Immature natural killer cell (primary cell): ENCODE results near the gene TBX5. TPM values are rescaled to one million over a fixed set of nuclear protein-coding genes. Genes with fewer than 3 reads are reported as not detected.

Experiments used
- DNase-seq, 3 donors: peaks; one replicate each; pipeline ENCODE4 v3.0.0; 2022; ENCODE audit warnings: mixed read lengths in 1 of 3
- H3K27ac Mint-ChIP-seq, 6 donors: one replicate each; pipeline ENCODE4 v1.8.0; 2020; ENCODE audit warnings: mixed read lengths in 6 of 6, mild to moderate bottlenecking in 5 of 6, inconsistent platforms in 4 of 6, moderate library complexity in 3 of 6
- H3K27me3 Mint-ChIP-seq, 3 donors: one replicate each; pipeline ENCODE4 v1.8.0; 2020 to 2021; ENCODE audit warnings: low read depth in 3 of 3, mild to moderate bottlenecking in 3 of 3, mixed read lengths in 3 of 3, moderate library complexity in 3 of 3, inconsistent platforms in 1 of 3
- H3K36me3 Mint-ChIP-seq, 3 donors: one replicate each; pipeline ENCODE4 v1.8.0; 2020; ENCODE audit warnings: mixed read lengths in 3 of 3, inconsistent platforms in 2 of 3, mild to moderate bottlenecking in 2 of 3
- H3K4me1 Mint-ChIP-seq, 2 donors: one replicate each; pipeline ENCODE4 v1.8.0; 2020; ENCODE audit warnings: inconsistent platforms in 2 of 2, mild to moderate bottlenecking in 2 of 2, mixed read lengths in 2 of 2, moderate library complexity in 1 of 2
- H3K4me3 Mint-ChIP-seq, 5 donors: one replicate each; pipeline ENCODE4 v1.8.0; 2020; ENCODE audit warnings: mild to moderate bottlenecking in 5 of 5, mixed read lengths in 5 of 5, inconsistent platforms in 3 of 5, moderate library complexity in 3 of 5
- H3K9me3 Mint-ChIP-seq, 6 donors: one replicate each; pipeline ENCODE4 v1.8.0; 2020; ENCODE audit warnings: mild to moderate bottlenecking in 6 of 6, mixed read lengths in 6 of 6, inconsistent platforms in 4 of 6, moderate library complexity in 3 of 6
- polyA plus RNA-seq, 3 donors: library from polyadenylated mRNA; unstranded; fragments of 300-500 nt; fragmentation: Illumina TruSeq; gene quantifications; one replicate each; pipeline ENCODE4 v1.2.3, GENCODE V29; 2021

TBX5 gene
- polyA plus RNA-seq, 3 donors from 2014 or later, result not detected

DNA sequence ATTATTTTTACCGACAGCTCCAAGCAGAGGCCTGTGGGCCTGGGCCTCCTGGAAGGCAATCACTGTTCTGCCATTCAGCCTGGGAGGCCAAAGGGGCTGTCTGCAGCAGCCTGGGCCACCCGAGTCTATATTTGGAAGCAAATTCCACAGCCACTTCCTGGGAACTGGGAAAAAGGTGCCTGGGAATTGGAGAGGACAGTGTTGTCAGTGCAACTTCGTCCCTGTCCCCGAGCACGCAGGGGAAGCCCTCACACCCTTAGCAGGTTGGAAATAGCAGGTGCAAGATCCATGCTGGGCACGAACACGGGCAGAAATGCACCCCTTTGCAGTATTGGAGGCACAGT lies 9.6 kb upstream of the TBX5 start:
- Mint-ChIP-seq H3K4me3 (no peak overlapping the region), H3K36me3 (peaks cover 0 to 4% (median 0%) of the 10 kb centered on the region in 3 donors), H3K4me1 (no peaks in the 10 kb centered on the region), H3K27me3 (peaks cover 12 to 30% (median 27%) of the 10 kb centered on the region in 3 donors), H3K9me3 (peaks cover 0 to 4% (median 2%) of the 10 kb centered on the region in 6 donors), H3K27ac (no peak overlapping the region)
- DNase-seq, result no peak

DNA sequence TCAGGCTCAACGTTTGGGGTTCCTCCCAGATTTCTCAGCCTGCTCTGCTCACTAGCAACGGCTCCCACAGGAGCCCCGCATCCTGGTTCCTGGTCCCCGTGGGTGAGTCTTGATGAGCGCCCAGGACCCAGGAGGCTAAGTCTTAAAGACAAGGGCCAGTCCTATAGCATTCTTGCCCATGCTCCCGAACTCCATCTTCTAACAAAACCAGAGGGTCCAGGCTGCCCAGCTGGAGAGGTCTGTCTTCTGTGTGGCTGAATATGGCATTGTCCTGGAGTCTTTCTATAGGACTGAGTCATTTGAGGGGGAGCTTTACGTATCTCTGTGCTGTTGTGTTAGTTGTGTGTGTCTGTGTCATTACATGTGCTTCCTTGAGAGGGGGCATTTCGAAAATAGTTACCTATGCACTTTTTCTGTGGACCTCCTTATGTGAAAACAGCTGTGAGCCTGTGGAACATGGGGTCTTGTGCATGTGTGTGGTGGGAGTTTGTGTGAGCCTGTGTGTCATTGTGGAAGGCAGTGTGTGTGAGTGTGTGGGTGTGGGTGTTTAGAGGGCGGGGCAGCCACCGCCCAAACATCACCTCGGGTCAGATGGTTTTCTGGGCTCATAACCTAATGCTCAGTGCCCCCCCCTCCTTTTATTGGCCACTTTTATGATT lies 9.1 kb upstream of the TBX5 start:
- Mint-ChIP-seq H3K27ac (no peak overlapping the region), H3K4me3 (no peak overlapping the region), H3K27me3 (peaks cover 15 to 35% (median 31%) of the 10 kb centered on the region in 3 donors), H3K4me1 (no peaks in the 10 kb centered on the region), H3K36me3 (peaks cover 0 to 9% (median 0%) of the 10 kb centered on the region in 3 donors), H3K9me3 (peaks cover 0 to 6% (median 3%) of the 10 kb centered on the region in 6 donors)
- DNase-seq, result no peak

DNA sequence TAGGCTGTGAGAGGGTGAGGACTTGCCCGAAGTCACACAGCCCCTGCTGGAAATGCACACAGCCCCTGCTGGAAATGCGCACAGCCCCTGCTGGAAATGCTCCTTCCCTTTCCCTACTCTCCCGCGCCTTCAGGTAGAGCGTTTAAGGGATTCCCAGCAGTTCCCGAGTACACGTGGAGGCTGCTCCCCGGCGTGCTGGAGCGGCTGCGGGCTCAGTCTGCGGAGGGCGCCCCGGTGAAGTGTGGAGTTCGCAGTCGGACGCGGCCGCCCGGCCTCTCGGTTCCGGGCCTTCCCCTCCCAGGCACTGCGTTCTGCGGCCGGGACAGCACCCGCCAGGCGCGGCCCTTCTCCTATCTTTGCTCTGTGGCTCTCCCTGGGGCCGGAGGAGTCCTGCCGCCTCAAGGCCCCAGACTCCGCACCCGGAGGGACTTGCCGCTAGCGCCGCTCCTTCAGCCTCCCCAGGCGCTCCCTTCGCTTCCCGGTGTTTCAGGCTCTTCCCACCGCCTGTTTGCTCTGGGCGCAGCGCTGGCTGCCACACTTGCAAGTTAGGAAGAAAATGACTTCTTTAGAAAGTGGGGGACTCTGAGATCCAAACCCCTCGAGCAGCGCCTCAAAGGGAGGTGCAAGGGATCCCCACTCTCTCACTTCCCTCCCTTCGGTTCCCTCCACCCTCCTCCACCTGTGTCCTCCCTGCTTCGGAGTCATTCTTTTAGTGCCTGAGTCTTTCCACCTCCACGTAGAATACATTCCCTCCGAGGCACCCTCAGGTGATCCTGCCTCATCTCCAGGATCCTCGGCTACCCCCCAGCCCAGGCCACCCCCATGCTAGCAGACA lies 8.3 kb upstream of the TBX5 start:
- H3K4me1 Mint-ChIP-seq, result no peaks in the 10 kb centered on the region
- no peak overlapping the region for H3K27ac Mint-ChIP-seq
- peaks cover 0 to 10% (median 0%) of the 10 kb centered on the region in 3 donors for H3K36me3 Mint-ChIP-seq
- H3K9me3 Mint-ChIP-seq, result peaks cover 0 to 9% (median 4%) of the 10 kb centered on the region in 6 donors
- no peak for DNase-seq
- H3K4me3 Mint-ChIP-seq, result no peak overlapping the region
- H3K27me3 Mint-ChIP-seq, result peaks cover 16 to 38% (median 29%) of the 10 kb centered on the region in 3 donors

DNA sequence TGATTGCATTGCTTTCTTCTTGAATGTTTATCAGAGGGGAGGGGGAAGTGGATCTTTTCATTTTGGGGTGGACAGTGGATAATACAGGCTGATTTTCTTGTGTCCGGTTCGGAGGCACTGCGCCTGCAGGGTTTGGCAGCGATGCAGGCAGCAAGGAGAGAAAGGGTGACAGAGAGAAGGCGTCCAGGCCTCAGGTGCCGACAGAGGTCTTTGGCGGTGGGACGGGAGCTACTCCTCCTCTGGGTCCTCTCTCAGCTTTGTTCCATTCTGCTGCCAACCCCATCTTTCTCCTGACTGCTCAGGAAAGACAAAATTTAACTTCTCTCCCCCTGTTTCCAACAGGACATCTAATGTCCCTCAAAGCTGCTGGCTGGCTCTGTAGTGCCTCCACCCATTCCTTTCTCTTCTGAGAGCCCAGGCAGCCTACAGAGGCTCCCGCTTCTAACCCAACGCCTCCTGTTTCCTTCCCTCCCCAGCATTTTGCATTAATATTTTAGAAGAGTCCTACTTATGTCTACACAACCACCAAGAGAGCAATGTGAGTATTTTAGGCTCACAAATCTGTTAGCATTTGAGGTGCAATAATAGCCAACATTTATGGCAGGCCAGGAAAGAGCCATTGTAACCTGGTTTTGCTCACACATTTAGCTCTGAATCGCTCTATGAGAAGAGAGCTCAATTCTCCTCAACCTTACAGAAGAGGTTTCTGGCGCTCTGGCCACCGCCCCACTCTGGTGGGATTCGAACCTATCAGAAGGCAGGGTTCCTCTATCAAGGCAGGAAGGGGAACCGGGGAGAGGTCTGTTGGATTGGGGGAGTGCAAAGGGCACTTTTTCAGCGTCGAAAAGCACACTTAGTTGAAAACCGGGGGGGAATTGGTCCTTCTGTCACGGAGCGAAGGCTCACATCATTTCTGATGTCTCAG lies 7.1 kb upstream of the TBX5 start:
- Mint-ChIP-seq H3K4me1 (no peaks in the 10 kb centered on the region), H3K27me3 (peaks cover 18 to 44% (median 33%) of the 10 kb centered on the region in 3 donors), H3K4me3 (no peak overlapping the region), H3K9me3 (peaks cover 0 to 17% (median 6%) of the 10 kb centered on the region in 6 donors), H3K36me3 (peaks cover 0 to 10% (median 0%) of the 10 kb centered on the region in 3 donors), H3K27ac (no peak overlapping the region)
- DNase-seq, result no peak

DNA sequence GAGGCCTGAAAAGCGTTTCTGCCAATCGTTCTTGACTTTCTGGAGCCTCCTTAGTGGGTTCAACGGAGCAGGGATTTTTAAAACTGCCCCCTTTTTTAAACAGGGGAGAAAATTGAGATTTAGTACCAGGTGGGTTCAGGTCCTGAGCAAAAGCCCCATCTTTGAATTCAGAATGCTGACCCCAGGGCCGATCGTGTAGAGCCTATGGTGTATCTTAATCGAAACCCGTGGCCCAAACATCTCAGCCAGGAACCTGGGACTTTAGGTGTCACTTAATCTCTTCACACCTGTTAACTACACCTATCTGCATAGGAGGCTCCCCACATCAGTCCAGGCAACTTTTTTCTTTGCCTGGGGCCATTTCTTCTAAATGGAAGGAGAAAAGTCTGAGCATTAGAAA lies 6.4 kb upstream of the TBX5 start:
- Mint-ChIP-seq H3K9me3 (peaks cover 0 to 24% (median 6%) of the 10 kb centered on the region in 6 donors), H3K27ac (no peak overlapping the region), H3K4me1 (no peaks in the 10 kb centered on the region), H3K27me3 (peaks cover 23 to 50% (median 38%) of the 10 kb centered on the region in 3 donors), H3K36me3 (peaks cover 0 to 10% (median 0%) of the 10 kb centered on the region in 3 donors), H3K4me3 (no peak overlapping the region)
- DNase-seq, result no peak

DNA sequence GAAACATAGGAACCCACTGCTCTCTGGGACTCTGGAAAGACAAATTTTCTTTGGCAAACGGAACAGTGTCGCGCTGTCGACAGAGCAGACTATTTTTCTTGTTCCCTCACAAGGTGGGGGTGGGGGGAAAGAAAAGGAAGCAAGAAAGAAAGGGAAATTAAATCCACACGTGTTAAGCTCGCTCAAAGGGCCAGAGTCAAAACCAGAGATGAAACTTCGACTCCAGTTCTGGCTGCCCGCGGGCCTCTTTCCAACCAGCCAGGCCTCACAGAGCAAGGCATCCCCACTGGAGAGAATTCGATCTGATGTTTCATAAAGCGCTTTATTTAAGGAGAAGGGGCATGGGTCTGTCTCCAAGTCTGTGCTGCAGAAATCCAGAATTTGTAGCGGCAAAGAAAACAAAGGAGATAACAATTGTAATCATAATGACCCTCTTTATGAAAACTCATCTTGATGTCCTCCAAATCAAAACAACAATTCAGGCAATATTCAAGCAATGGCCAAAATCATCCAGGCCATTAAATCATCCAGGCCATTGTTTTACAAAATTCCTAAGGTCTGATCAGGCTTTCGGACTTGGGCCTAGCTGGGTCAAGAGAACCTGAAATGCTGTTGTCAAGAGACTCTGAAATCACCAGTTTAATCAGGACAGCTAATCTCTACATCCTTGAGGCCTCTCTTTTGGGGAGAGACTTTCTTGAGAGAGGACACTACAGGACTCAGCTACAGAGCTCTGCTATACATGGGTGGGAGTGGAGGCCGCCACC lies 5.3 kb upstream of the TBX5 start:
- Mint-ChIP-seq H3K4me3 (no peak overlapping the region), H3K4me1 (no peaks in the 10 kb centered on the region), H3K27ac (no peak overlapping the region), H3K27me3 (peaks cover 26 to 48% (median 40%) of the 10 kb centered on the region in 3 donors), H3K36me3 (peaks cover 0 to 10% (median 3%) of the 10 kb centered on the region in 3 donors), H3K9me3 (peaks cover 0 to 24% (median 6%) of the 10 kb centered on the region in 6 donors)
- DNase-seq, result no peak

DNA sequence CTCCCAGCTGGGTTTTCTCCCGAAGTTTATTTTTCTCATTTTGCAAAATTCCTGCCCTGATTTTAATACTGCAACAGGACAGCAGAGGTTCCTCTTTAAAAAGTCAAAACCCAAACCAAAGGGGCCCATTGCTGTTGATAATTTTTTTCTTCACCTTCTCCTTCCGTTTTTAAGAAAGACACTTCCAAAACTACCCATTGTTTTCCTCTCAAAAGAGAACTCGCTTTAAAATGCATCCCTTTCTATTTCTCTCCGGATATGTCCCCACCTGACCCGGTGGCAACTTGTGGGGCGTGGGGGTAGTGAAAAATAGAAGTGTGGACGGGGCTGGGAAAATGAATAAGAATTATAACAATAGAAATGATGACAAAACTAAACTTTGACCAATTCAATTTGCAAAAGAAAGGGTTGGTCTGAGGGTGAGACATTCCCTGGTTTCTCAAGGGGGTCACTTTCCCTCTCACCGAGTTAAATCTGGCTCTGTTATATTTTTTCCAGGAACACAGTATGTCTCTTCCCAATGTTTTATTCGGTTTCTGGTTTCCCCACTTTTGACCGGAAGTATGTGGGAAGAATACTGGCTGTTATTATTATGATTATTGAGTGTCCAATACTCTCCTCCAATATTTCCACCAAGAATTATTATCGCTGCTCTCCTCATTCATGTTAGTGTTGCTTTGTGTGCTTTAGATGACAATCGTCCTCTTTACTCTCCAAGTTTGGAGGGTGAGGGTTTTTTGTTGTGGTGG lies 4.1 kb upstream of the TBX5 start:
- H3K36me3 Mint-ChIP-seq, result peaks cover 0 to 10% (median 3%) of the 10 kb centered on the region in 3 donors
- peaks cover 23 to 47% (median 38%) of the 10 kb centered on the region in 3 donors for H3K27me3 Mint-ChIP-seq
- H3K9me3 Mint-ChIP-seq, result peaks cover 0 to 24% (median 5%) of the 10 kb centered on the region in 6 donors
- no peak for DNase-seq
- no peaks in the 10 kb centered on the region for H3K4me1 Mint-ChIP-seq
- H3K4me3 Mint-ChIP-seq, result peak overlapping the region in 1 of 5 donors; percentile 42
- no peak overlapping the region for H3K27ac Mint-ChIP-seq

DNA sequence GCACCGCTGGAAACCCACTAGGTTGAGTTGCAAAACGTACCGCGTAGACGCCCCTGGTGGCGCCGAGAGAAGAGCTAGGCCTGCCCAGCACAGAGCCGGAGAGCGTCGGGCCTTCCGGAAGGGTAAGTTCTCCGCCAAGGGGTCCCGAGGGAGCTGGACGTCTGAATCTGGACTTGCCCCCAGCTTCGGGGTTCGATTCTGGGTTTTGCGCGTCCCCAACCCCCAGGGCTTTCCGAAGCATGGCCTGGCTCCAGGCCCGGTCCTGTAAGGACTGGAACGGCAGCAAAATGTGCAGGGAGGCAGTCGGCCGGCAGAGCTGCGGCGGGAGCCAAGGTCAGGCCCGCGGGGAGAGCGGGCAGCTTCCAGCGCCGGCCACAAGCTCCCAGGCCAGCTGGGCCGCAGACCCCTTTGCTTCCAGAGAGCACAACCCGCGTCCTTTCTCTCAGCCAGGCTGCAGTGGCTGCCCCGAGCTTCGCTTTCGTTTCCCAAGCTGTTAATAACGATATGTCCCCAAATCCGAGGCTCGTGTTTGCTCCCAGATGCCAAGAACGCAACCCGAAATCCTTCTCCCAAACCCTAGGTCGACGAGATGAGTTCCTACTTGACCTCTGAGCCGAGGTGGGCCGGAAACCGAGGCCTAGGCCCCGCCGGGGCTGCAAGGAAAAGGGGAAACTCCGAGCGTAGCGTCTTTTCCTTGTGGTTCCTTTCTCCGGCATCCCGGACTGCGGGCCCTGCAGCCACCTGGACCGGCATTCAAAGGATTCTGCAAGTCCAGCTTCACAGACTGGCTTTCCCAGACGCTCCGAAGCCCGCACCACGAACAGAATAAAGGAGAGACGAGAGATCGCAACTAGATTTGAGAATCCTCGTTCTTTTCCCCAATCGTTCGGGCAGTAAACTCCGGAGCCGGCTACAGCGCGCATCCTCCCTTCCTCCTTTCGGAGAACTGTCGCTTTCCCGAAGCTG lies 3.2 kb upstream of the TBX5 start:
- Mint-ChIP-seq H3K27me3 (peaks cover 24 to 48% (median 33%) of the 10 kb centered on the region in 3 donors), H3K4me3 (peak overlapping the region in 1 of 5 donors; percentile 2), H3K4me1 (no peaks in the 10 kb centered on the region), H3K27ac (no peak overlapping the region), H3K36me3 (peaks cover 0 to 10% (median 3%) of the 10 kb centered on the region in 3 donors), H3K9me3 (peaks cover 0 to 24% (median 4%) of the 10 kb centered on the region in 6 donors)
- no peak for DNase-seq

DNA sequence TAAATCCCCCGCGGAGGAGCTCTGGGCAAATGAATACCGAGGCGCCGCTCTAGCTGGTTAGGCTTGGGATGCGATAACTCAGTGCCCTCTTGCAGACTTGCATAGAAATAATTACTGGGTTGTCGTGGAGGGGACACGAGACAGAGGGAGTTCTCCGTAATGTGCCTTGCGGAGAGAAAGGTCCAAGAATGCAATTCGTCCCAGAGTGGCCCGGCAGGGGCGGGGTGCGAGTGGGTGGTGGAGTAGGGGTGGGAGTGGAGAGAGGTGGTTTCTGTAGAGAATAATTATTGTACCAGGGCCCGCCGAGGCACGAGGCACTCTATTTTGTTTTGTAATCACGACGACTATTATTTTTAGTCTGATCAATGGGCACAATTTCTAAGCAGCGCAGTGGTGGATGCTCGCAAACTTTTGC lies 2.5 kb upstream of the TBX5 start:
- peaks cover 0 to 10% (median 3%) of the 10 kb centered on the region in 3 donors for H3K36me3 Mint-ChIP-seq
- peaks cover 24 to 48% (median 33%) of the 10 kb centered on the region in 3 donors for H3K27me3 Mint-ChIP-seq
- H3K9me3 Mint-ChIP-seq, result peaks cover 0 to 24% (median 4%) of the 10 kb centered on the region in 6 donors
- H3K27ac Mint-ChIP-seq, result no peak overlapping the region
- H3K4me3 Mint-ChIP-seq, result peak overlapping the region in 1 of 5 donors; percentile 2
- no peak for DNase-seq
- H3K4me1 Mint-ChIP-seq, result no peaks in the 10 kb centered on the region

DNA sequence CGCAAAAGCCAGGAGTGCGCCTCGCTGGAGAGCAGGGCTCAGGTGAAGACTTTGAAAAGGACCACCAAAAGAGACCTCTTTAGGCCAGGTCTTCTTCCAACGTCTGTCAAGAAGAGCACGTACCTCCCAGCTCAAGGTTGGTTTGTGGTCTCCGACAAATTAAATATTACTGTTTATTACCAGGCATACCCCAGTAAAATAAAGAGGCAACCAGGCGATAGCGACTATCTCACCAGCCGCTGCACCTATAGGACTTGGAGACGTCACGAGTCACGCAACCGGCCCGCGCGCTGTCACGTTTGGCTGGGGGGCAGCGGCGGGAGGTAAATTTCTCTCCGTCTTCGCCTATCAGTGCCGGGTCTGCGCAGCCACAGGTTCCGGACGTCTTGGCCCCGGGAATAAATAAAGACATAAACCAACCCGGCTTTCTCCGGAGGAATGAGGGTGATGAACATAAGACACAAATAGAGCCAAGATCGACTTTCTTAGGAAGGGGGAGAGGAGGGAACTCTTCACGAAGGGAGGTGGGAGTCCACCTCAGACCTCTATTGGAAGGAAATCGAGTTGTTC lies 2.0 kb upstream of the TBX5 start:
- Mint-ChIP-seq H3K4me1 (no peaks in the 10 kb centered on the region), H3K9me3 (peaks cover 0 to 24% (median 3%) of the 10 kb centered on the region in 6 donors), H3K27me3 (peaks cover 26 to 44% (median 30%) of the 10 kb centered on the region in 3 donors), H3K36me3 (peaks cover 0 to 10% (median 3%) of the 10 kb centered on the region in 3 donors), H3K27ac (no peak overlapping the region), H3K4me3 (no peak overlapping the region)
- no peak for DNase-seq
